Kidney (tissue), 14 donors: Measurements from ENCODE around the gene RAB42. TPM values are rescaled to one million over a fixed set of nuclear protein-coding genes. Genes with fewer than 3 reads are reported as not detected.

Source experiments
- DNase-seq, 5 donors: peaks; one replicate each; pipeline ENCODE4 v3.0.0-alpha.2; 2013 to 2020
- FAIRE-seq: peaks from 2 replicates; lab custom pipeline; 2012; peaks lifted over from hg19 to GRCh38; lab: Jason Lieb, UNC
- H3K27ac ChIP-seq, 2 donors: one replicate each; pipeline ENCODE4 v1.7.0; 2013; ENCODE audit warnings: low read depth in 2 of 2, low read length in 2 of 2, inconsistent platforms in 1 of 2
- H3K27me3 ChIP-seq: one replicate; pipeline ENCODE4 v1.7.1; 2013; ENCODE audit warnings: low read length, inconsistent platforms; ENCODE audit not compliant: control insufficient read depth, insufficient read depth
- H3K36me3 ChIP-seq, 3 donors: one replicate each; pipeline versions ENCODE4 v1.7.0 to v1.7.1; 2013; ENCODE audit warnings: low read length in 3 of 3, control low read depth in 1 of 3, inconsistent platforms in 1 of 3; ENCODE audit not compliant: insufficient read depth in 3 of 3, control insufficient read depth in 2 of 3
- H3K4me1 ChIP-seq, 3 donors: one replicate each; pipeline versions ENCODE4 v1.7.0 to v1.7.1; 2013; ENCODE audit warnings: low read length in 3 of 3, inconsistent platforms in 1 of 3, low read depth in 1 of 3; ENCODE audit not compliant: control insufficient read depth in 2 of 3, insufficient read depth in 2 of 3
- H3K4me3 ChIP-seq, 3 donors: one replicate each; pipeline versions ENCODE4 v1.7.0 to v1.8.1; 2013; ENCODE audit warnings: low read length in 3 of 3, control low read depth in 1 of 3, inconsistent platforms in 1 of 3
- H3K9ac ChIP-seq, 3 donors: one replicate each; pipeline versions ENCODE4 v1.7.0 to v1.7.1; 2013; ENCODE audit warnings: low read length in 3 of 3, control low read depth in 1 of 3, inconsistent platforms in 1 of 3
- H3K9me3 ChIP-seq, 3 donors: one replicate each; pipeline versions ENCODE4 v1.7.0 to v1.7.1; 2013; ENCODE audit warnings: low read length in 3 of 3, control low read depth in 1 of 3, inconsistent platforms in 1 of 3; ENCODE audit not compliant: control insufficient read depth in 2 of 3, insufficient read depth in 1 of 3
- intact Hi-C: fragments of 100-400 bp; cut with DNase I; formaldehyde crosslinking; loops from one replicate; pipeline ENCODE4 v1.11.1; 2022
- polyA plus RNA-seq: library from polyadenylated mRNA; stranded (reverse); fragments of 350-450 nt; fragmentation: Illumina TruSeq; extraction: RNeasy Lipid Tissue Mini Kit (QIAGEN cat#74804); gene quantifications from one replicate; pipeline ENCODE4 v1.2.3, GENCODE V29; 2014; ENCODE audit warnings: low read depth, low replicate concordance; ENCODE audit not compliant: insufficient read depth
- total RNA-seq: library from RNA; stranded (reverse); fragmentation: NEBNext Ultra II Directional; extraction: Animal tissue kit (Norgen Biotek cat#: 25700); gene quantifications from one replicate; pipeline ENCODE4 v1.2.1, GENCODE V29; 2021
- TF ChIP-seq, protein P1 (sequence below): IDR thresholded peaks from 3 replicates; pipeline ENCODE4 v1.5.1; 2012; ENCODE audit warnings: mild to moderate bottlenecking, moderate library complexity, borderline replicate concordance; ENCODE audit not compliant: insufficient read depth; ENCODE audit errors: extremely low read depth
- donor health status: control.
- donor health status: control.
- donor health status: control.
- donor health status: control.
- donor health status: control.
- donor health status: DM: yes; HTN: yes; CAD: no.
- donor health status: Normal renal cell carcinoma (clear cell type).

RAB42 gene
- total and polyA plus RNA-seq, 2 donors from 2014 or later, result 0.32 to 3.3 TPM

DNA sequence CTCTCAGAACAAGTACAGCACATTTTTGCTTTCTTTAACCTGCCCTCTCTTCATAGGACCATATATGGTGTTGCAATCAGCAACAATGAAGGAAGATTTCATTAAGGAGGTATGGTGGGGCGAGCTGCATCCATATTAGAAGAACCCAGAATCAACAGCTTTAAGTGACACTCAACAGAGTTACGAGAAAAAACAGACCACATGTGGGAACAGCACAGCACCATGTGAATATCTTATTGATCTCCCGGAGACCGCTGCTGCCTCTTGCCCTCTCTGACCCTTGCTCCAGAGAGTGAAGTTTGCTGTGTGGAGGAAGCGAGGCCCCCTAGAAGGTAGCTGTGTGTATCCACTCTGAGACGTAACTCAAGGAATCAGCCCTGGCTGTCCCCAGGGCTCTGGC is 12.9 kb downstream of the RAB42 start:
- no peak for FAIRE-seq
- Histone ChIP-seq H3K27me3 (no peaks in the 10 kb centered on the region), H3K4me1 (no peaks in the 10 kb centered on the region), H3K9me3 (no peaks in the 10 kb centered on the region), H3K36me3 (peaks cover 0 to 21% (median 6%) of the 10 kb centered on the region in 3 donors), H3K4me3 (no peak overlapping the region), H3K27ac (no peak overlapping the region), H3K9ac (no peak overlapping the region)
- intact Hi-C loops, result no loop called here
- no peak for DNase-seq
- TF ChIP-seq, protein P1, sequence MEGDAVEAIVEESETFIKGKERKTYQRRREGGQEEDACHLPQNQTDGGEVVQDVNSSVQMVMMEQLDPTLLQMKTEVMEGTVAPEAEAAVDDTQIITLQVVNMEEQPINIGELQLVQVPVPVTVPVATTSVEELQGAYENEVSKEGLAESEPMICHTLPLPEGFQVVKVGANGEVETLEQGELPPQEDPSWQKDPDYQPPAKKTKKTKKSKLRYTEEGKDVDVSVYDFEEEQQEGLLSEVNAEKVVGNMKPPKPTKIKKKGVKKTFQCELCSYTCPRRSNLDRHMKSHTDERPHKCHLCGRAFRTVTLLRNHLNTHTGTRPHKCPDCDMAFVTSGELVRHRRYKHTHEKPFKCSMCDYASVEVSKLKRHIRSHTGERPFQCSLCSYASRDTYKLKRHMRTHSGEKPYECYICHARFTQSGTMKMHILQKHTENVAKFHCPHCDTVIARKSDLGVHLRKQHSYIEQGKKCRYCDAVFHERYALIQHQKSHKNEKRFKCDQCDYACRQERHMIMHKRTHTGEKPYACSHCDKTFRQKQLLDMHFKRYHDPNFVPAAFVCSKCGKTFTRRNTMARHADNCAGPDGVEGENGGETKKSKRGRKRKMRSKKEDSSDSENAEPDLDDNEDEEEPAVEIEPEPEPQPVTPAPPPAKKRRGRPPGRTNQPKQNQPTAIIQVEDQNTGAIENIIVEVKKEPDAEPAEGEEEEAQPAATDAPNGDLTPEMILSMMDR, result no peak

GRCh38 chr1:28606771-28607170 is 14.7 kb downstream of the RAB42 start:
- TF ChIP-seq, protein P1, result no peak
- Histone ChIP-seq H3K4me1 (no peaks in the 10 kb centered on the region), H3K27me3 (no peaks in the 10 kb centered on the region), H3K27ac (no peak overlapping the region), H3K9ac (no peak overlapping the region), H3K9me3 (no peaks in the 10 kb centered on the region), H3K4me3 (no peak overlapping the region), H3K36me3 (peaks cover 2 to 25% (median 6%) of the 10 kb centered on the region in 3 donors)
- intact Hi-C loops, result no loop called here
- FAIRE-seq, result no peak
- DNase-seq, result no peak

- Histone ChIP-seq H3K4me3 (no peak overlapping the region), H3K9ac (no peak overlapping the region), H3K4me1 (no peaks in the 10 kb centered on the region), H3K36me3 (peaks cover 2 to 19% (median 18%) of the 10 kb centered on the region in 3 donors), H3K27ac (no peak overlapping the region), H3K9me3 (no peaks in the 10 kb centered on the region), H3K27me3 (no peaks in the 10 kb centered on the region)
- intact Hi-C loops, result no loop called here
- FAIRE-seq, result no peak
- TF ChIP-seq, protein P1, result no peak
- DNase-seq, result no peak
Measured at GRCh38 chr1:28613175-28613574, 21.1 kb downstream of the RAB42 start.

DNA sequence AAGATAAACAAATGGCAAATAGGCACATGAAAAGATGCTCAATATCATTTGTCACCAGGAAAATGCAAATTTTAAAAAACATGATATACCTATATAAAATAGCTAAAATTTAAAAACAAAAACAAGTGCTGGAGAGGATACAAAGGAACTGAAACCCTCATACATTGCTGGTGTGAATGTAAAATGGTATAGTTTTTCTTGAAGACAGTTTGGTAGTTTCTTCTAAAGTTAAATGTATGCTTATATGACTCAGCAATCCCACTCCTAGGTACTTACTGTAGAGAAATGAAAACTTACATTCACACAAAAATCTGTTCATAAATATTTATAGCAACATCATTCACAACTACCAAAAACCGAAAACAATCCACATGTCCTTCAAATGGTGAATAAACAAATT is 39.6 kb downstream of the RAB42 start:
- intact Hi-C loops, result no loop called here
- Histone ChIP-seq H3K27ac (no peak overlapping the region), H3K4me3 (no peak overlapping the region), H3K9me3 (no peaks in the 10 kb centered on the region), H3K36me3 (no peaks in the 10 kb centered on the region), H3K4me1 (no peaks in the 10 kb centered on the region), H3K27me3 (no peaks in the 10 kb centered on the region), H3K9ac (no peak overlapping the region)
- TF ChIP-seq, protein P1, result no peak
- FAIRE-seq (no peak), DNase-seq (no peak)
